Left ventricle myocardium superior (tissue), 1 donor: ENCODE measurements around the gene TNFSF13. TPM values are rescaled to one million over a fixed set of nuclear protein-coding genes. Genes with fewer than 3 reads are reported as not detected.
A peak's percentile ranks its signal among the peaks of the same experiment; 100 is the strongest.

Source experiments
- ATAC-seq: fragments of 200-7000 bp; cut with Tn5 transposase; one replicate; pipeline ENCODE4 v1.9.1; 2020; ENCODE audit warnings: mild to moderate bottlenecking, moderate library complexity
- DNase-seq: peaks from one replicate; pipeline ENCODE4 v3.0.0-alpha.2; 2020
- intact Hi-C: fragments of 100-400 bp; cut with micrococcal nuclease; formaldehyde crosslinking; loops from one replicate; pipeline ENCODE4 v1.11.0; 2022
- total RNA-seq: library from RNA; stranded (reverse); fragmentation: NEBNext Ultra II Directional; extraction: Animal tissue kit (Norgen Biotek cat#: 25700); gene quantifications from one replicate; pipeline ENCODE4 v1.2.1, GENCODE V29; 2021
- donor health status: DM: no; HTN: yes; CAD: no; lungs with severe emphysema.

Gene TNFSF13
- total RNA-seq, 1 donor from 2014 or later, result 8.5 TPM

DNA sequence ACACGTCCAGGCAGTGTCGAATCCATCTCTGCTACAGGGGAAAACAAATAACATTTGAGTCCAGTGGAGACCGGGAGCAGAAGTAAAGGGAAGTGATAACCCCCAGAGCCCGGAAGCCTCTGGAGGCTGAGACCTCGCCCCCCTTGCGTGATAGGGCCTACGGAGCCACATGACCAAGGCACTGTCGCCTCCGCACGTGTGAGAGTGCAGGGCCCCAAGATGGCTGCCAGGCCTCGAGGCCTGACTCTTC is 13.7 kb downstream of the TNFSF13 start:
- ATAC-seq (no peak), DNase-seq (no peak)

DNA sequence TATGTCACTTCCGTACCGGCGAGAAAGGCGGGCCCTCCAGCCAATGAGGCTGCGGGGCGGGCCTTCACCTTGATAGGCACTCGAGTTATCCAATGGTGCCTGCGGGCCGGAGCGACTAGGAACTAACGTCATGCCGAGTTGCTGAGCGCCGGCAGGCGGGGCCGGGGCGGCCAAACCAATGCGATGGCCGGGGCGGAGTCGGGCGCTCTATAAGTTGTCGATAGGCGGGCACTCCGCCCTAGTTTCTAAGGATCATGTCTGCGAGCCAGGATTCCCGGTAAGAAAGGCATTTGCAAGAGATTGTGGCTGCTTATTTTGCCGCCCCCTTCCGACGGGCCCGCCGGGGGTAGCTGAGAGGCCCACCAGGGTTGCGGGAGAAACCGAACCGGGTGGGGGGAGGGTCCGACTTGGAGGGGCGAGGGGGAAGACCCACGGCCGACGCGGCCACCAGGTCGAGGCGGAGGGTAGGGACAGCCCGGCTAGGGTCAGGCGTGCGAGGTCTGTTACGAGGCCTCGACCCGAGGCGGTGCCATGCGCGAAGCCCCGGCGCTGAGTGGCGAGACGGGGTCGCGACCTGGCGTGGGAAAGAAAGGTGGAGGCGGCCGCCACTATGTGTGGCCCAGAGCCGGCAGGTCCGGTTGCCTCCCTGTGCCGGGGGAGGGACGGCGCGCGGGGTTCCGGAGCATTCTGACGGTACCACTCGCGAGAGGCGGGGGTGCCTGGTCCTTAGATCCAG is 14.2 kb downstream of the TNFSF13 start:
- DNase-seq, result peak; percentile 99
- intact Hi-C loops, result no loop called here
- ATAC-seq, result peak; percentile 93

More for the DNA sequence above, 13.7 kb downstream of the TNFSF13 start:
- intact Hi-C loops, result no loop called here

DNA sequence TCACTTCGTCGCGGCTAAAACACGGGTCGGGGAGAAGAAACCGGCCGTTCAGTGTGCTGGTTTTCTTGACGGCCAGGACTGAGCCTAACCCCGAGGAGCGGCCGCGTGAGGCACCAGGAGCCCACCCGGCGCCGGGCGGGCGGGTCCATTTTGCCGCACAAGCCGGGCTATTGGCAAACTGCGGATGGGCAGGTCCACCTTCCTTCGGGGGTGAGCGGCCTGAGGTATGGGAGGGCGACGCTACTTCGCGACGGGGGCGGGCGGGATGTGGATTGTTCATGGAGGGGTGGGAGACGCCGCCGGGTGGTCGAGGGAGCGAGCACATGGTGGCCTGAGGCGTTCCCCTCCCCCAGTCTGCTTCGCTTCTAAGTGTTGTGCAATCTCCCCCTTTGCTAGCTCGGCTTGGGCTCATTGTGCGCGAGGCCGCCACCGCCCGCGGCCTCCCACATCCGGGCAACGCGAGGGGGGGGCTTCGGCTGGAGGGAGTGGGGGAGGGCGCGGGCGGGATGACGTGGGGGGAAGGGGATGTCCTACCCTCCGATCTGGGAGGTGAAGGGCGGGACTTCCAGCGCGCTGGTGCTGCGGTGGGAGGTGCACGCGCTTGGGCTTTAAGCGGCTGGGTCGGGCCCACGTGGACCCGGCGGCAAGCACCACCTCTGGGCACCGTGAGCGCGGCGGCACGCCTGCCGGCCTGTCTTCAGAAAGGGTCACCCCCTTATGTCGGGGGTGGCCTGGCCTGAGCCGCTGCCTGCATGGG is 15.0 kb downstream of the TNFSF13 start:
- peak; percentile 75 for ATAC-seq
- intact Hi-C loops, result no loop called here
- DNase-seq, result peak; percentile 92

DNA sequence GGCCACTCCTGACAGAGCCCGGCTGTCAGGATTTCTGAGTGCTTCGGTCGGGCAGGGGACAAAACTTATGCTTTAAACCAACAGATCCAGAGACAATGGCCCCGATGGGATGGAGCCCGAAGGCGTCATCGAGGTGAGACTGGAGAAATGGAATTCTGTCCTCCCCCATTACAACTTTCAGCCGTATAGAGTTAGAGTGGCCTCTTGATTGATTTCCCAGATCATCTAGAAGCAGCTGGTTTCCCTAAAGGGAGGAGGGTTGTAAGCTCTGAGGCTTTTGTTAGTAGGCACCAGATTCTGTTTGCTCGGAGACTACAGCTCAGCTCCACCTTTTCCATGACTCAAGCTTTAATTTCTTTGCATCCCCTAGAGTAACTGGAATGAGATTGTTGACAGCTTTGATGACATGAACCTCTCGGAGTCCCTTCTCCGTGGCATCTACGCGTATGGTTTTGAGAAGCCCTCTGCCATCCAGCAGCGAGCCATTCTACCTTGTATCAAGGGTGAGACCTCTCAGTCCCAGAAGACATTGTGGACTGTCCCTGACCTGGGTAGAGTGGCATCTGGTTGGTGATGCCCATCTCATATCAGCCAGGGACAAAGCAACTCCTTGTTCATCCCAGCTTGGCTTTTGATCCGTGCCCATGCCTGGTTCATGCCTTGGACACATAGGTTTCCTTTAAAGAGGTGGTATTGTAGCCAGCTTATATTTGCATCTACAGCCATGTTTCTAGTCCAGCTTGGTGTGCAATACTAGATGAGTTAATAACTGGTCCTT is 15.8 kb downstream of the TNFSF13 start:
- ATAC-seq (no peak), DNase-seq (no peak)
- intact Hi-C loops, result no loop called here

DNA sequence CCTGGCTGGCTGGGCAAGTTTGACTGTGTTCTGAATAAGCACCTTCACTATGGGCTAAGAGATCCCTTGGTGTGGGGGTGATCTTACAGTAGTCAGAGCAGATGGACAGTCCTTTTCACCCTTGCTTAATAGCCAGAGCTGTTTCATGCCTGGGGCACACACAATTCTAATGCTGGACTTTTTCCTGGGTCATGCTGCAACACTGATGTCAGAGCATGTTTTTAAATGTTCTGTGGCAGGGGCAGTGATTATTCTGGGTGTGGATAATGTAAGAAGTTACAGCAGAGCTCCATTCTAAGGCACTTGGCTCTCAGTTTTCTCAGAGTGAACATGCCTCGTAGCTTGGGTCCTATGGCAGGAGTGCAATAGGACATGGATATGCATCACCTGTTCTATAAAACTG is 16.9 kb downstream of the TNFSF13 start:
- ATAC-seq, result no peak
- DNase-seq, result no peak
- intact Hi-C loops, result no loop called here

DNA sequence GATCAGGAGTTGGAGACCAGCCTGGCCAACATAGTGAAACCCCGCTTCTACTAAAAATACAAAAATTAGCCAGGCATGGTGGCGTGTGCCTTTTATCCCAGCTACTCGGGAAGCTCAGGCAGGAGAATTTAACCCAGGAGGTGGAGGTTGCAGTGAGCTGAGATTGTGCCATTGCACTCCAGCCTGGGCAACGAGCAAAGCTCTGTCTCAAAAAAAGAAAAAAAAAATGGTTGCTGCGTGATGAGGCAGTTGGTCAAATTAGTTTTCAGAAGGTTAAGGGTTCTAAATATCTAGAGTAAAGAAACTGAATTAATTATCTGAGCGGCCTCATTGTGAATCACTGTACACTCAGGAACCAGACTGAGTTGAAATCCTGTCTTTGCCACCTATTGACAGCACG is 17.4 kb downstream of the TNFSF13 start:
- no peak for ATAC-seq
- DNase-seq, result no peak
- intact Hi-C loops, result no loop called here

DNA sequence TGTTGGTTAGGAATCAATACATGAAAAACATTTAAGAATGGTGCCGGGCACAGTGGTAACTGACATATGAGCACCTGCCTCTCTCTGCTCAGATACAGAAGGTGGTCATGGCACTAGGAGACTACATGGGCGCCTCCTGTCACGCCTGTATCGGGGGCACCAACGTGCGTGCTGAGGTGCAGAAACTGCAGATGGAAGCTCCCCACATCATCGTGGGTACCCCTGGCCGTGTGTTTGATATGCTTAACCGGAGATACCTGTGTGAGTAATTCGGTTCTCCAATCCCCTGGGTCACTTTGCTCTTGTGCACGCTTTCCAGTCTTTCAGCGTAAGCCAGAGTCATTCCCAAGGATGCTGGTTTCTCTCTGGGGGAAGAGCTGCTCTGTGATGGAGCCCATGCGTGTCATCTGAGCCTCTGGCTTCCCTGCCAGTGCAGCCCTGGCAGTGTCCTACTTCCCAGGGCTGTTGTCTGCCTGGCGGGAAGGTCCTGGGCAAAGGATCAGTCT is 17.9 kb downstream of the TNFSF13 start:
- ATAC-seq (no peak), DNase-seq (no peak)
- intact Hi-C loops, result no loop called here

DNA sequence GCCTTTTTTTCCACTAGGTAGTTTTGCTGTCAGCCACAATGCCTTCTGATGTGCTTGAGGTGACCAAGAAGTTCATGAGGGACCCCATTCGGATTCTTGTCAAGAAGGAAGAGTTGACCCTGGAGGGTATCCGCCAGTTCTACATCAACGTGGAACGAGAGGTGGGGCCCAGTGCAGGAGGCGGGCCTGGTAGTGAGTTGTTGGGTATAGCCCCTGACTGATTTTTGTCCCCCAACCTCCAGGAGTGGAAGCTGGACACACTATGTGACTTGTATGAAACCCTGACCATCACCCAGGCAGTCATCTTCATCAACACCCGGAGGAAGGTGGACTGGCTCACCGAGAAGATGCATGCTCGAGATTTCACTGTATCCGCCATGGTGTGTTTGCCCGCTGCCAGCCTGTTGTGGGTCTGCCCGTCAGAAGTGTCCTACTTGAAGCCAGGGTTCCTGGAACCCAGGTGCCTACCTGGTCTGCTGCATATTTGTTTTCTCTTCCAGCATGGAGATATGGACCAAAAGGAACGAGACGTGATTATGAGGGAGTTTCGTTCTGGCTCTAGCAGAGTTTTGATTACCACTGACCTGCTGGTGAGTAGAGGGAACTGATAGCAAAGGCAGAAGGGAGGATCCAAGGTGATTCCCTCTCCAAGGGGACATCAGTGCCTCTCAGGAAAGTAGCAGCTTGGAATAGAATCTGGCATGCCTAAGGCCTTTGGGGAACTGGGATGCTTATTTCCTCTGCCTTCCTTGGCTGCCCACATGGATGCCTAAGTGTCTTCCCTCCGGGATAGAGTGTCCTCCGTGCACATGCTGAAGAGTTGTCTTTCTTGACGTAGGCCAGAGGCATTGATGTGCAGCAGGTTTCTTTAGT is 19.0 kb downstream of the TNFSF13 start:
- ATAC-seq, result no peak
- DNase-seq, result no peak
- intact Hi-C loops, result no loop called here

DNA sequence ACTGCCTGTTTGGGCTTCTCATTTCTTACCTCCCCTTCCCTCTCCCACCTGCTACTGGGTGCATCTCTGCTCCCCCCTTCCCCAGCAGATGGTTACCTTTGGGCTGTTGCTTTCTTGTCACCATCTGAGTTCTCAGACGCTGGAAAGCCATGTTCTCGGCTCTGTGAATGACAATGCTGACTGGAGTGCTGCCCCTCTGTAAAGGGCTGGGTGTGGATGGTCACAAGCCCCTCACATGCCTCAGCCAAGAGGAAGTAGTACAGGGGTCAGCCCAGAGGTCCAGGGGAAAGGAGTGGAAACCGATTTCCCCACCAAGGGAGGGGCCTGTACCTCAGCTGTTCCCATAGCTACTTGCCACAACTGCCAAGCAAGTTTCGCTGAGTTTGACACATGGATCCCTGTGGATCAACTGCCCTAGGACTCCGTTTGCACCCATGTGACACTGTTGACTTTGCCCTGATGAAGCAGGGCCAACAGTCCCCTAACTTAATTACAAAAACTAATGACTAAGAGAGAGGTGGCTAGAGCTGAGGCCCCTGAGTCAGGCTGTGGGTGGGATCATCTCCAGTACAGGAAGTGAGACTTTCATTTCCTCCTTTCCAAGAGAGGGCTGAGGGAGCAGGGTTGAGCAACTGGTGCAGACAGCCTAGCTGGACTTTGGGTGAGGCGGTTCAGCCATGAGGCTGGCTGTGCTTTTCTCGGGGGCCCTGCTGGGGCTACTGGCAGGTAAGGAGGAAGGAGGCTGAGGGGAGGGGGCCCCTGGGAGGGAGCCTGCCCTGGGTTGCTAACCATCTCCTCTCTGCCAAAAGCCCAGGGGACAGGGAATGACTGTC is 20.7 kb downstream of the TNFSF13 start, which contains the start of gene CD68:
Gene CD68, plus strand, starts transcription at position 638 of the 833 bp plus-strand sequence. Its CDS starts 40 bp downstream, at position 678.
- intact Hi-C loops, result no loop called here
- ATAC-seq (peak; percentile 38), DNase-seq (peak; percentile 67)

DNA sequence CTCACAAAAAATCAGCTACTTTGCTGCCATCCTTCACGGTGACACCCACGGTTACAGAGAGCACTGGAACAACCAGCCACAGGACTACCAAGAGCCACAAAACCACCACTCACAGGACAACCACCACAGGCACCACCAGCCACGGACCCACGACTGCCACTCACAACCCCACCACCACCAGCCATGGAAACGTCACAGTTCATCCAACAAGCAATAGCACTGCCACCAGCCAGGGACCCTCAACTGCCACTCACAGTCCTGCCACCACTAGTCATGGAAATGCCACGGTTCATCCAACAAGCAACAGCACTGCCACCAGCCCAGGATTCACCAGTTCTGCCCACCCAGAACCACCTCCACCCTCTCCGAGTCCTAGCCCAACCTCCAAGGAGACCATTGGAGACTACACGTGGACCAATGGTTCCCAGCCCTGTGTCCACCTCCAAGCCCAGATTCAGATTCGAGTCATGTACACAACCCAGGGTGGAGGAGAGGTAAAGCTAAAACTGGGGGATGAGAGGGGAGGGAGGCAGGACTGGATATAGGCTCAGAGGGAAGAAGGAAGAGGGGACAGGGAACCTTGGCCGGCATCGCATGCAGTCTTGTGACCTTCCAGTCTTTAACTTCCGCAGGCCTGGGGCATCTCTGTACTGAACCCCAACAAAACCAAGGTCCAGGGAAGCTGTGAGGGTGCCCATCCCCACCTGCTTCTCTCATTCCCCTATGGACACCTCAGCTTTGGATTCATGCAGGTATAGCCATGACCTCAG is 21.5 kb downstream of the TNFSF13 start:
- DNase-seq (no peak), ATAC-seq (no peak)
- intact Hi-C loops, result no loop called here

DNA sequence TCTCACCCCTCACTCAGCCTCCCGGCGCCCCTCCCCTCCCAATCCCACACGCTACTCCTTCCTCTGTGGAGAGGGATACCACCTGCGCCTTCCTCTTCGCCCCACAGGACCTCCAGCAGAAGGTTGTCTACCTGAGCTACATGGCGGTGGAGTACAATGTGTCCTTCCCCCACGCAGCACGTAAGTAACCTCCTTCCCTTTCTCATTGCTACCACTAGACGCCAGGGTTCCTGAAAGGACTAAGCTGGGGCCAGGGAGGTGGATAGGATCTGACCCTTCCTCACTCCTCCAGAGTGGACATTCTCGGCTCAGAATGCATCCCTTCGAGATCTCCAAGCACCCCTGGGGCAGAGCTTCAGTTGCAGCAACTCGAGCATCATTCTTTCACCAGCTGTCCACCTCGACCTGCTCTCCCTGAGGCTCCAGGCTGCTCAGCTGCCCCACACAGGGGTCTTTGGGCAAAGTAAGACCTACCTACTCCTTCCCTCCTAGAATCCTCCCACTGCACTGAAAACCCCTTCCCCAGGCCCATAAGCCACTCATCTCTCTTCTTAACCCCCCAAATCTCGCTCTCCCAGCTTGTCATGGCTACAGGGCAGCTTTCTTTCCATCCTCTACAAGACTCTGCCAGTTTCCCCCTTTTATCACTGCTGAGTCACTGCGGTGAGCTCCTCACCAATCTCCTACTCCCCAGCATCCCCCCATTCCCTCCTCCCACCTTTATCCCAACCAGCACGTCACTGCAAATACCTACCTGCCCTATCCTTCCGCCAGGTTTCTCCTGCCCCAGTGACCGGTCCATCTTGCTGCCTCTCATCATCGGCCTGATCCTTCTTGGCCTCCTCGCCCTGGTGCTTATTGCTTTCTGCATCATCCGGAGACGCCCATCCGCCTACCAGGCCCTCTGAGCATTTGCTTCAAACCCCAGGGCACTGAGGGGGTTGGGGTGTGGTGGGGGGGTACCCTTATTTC is 22.3 kb downstream of the TNFSF13 start:
- ATAC-seq (no peak), DNase-seq (no peak)
- intact Hi-C loops, result no loop called here

DNA sequence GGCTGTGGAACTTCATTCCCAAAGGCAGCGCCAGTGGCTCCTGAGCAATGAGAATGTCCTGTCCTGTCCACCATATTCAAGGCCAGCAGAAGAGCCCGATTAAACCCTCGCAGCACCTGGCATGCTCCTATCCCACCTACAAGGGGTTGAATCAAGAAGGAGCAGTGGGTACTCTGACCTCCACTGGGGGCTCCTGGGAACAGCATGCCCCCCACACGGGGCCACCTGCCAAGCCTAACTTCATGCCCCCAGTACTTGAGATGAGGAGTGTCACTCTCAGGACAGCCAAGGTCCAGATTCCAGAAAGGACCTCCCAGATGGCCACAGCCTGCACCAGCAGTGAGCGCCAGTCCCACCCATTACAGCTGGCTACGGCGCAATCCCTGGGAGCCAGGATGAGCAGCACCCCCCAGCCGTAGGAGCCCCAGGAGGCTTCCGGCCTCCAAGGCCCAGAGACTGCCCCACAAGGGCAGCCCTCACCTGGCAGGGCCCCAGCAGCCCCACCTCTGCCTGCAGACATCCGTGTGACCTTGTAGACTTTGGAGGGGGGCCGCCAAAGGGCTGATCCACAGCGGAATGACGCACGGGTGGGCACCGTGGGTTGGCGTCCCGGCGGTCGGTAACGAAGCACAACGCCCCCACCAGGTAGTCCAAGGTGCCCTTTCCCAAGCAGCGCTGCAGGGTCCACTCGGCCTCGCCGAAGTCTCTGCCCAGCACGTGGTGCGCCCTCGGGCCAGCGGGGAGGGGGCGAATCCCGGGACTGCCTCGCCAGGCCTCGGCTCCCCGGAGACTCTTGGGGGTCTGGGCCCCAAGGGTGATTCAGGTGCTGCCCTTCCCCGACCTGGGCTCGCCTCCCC is 24.1 kb downstream of the TNFSF13 start:
- DNase-seq (peak; percentile 52), ATAC-seq (peak; percentile 0)
- intact Hi-C loops, result no loop called here

DNA sequence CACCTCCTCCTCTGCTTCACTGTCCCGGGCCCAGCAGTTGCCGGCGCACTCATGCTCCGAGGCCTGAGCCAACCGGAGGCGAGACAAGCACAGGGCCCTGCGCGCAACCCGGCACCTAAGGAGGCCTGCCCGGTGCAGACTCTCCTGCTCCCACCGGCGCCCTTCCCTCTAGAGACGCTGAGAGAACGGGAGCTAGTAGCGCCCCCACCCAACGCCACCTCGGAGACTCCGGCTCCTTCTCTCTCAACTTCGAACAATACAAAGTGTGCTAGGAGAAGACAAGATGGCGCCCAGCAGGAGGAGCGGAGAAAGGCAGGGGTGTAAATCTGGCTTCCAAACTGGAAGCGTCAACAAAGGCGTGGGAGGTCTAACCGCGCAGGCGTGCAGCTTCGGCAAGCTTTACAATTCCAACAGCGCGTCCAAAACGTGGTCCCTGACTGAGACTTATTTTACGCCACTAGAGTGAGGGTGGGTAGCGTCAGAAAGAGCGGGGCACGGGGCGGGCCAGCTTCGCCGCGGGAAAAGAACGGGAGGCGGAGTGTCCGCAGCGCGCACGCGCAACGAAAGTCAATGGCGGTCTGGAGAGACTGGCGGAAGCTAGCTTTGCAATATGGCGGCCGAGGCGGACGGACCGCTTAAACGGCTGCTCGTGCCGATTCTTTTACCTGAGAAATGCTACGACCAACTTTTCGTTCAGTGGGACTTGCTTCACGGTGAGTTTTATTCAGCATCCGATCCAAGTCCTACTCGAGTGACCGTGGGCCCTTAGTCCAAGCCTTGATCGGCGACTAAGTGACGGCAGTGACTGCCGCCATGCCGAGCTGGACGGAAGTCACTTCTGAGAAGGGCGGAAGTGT is 24.9 kb downstream of the TNFSF13 start, which contains the start of gene MPDU1:
Gene MPDU1, plus strand, starts transcription at position 600 of the 857 bp plus-strand sequence. Its CDS starts 11 bp downstream, at position 611.
- intact Hi-C loops, result no loop called here
- DNase-seq (peak; percentile 98), ATAC-seq (peak; percentile 88)

DNA sequence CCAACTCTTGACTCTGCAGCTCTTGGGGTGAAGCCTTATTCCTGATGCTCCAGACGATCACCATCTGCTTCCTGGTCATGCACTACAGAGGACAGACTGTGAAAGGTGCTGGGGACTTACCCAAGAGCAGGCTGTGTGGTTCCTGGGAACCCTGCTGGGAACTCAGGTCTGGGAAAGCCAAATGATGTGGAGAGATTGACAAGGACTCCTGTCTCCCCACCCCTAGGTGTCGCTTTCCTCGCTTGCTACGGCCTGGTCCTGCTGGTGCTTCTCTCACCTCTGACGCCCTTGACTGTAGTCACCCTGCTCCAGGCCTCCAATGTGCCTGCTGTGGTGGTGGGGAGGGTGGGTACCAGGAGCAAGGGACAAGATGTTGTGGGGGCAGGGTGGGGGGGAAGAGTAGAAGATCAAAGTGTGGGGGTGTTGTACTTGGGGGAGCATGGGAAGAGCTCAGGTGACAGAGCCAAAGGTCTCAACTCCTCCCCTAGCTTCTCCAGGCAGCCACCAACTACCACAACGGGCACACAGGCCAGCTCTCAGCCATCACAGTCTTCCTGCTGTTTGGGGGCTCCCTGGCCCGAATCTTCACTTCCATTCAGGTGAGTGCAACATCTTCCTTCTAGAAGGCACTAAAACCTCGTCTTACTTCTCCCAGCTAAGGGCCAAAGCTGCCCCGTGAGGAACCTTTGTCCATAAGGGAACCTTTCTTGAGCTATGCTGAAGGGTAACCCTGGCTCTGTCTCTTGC is 28.3 kb downstream of the TNFSF13 start:
- ATAC-seq (no peak), DNase-seq (peak; percentile 54)
- intact Hi-C loops, result no loop called here
